Fibroblast of peridontal ligament (primary cell): ENCODE data around the gene NR3C2.

Experiments used
- DNase-seq: peaks from one replicate; pipeline ENCODE4 v3.0.0-alpha.2; 2010; ENCODE audit errors: extremely low read depth

NR3C2 gene

DNA sequence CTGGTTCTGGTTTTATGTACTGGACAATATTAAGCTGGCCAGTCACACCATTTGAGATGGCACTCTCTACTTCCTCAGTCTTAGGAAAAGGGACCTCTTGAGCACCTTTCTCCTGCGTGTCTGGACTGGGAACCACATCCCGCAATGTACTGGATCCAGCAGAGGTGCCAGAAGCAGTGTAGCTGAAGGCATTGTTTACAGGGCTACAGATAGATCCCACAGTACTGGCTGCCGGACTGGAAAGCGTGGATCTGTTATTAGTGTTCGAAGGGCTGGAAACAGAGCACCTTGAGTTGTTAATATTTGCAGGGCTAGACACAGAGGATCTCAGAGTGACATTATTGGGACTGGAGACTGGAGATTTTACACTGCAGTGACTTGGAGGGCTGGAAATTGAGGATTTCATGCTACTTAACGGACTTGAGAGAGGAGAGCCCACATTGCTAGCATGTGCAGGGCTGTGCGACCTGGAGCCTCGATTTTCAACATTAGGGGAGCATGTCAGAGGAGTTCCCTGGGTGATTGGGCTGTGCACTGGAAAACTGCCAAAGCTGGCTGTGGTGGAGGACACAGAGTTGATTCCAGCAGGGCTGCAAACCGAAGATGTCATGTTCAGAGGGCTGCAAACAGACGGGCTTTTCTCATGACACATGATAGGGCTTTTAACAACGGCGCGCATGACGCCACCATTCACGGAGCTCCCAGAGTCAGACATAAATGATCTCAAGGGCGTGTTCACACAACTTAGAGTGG is 6.4 kb downstream of the NR3C2 start:
- no peak for DNase-seq

GRCh38 chr4:148434075-148434773 is 8.0 kb downstream of the NR3C2 start:
- no peak for DNase-seq

DNA sequence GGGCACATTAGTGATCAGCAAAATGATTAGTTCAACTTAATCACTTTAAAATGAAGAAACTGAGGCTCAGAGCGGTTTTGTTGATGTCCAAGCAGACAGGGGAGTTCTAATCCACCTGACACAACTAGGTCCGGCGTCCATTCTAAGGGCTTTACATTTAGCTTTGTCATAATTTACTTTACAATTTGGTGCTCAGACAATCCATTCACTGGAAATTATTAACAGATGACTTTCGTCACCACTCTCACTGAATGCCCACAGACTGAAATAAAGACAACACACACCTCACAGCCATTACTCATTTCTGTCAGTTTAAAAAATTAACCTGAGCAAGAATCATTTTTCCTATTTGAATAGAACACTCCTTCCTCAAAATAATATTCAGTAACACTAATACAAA is 10.8 kb downstream of the NR3C2 start:
- DNase-seq: no peak

GRCh38 chr4:148430854-148431253 is 11.4 kb downstream of the NR3C2 start:
- no peak for DNase-seq

DNA sequence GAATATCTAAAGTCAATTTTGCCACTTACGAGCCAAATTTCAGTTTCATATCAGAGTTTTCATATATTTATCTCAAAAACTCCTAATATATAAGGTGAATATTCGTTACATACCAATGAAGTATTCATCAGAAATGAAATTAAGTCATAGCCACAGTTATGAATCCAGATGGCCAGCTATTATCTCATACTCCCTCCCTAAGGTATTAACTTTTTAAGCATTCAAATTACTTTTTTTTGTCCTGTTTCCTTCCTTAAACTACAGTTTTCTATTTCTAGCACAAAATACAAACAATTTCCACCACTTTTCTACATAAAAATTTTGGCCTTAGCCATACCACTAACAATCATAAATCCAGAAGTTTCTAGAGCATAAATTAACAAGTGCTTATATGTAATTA is 13.0 kb downstream of the NR3C2 start:
- no peak for DNase-seq

DNA sequence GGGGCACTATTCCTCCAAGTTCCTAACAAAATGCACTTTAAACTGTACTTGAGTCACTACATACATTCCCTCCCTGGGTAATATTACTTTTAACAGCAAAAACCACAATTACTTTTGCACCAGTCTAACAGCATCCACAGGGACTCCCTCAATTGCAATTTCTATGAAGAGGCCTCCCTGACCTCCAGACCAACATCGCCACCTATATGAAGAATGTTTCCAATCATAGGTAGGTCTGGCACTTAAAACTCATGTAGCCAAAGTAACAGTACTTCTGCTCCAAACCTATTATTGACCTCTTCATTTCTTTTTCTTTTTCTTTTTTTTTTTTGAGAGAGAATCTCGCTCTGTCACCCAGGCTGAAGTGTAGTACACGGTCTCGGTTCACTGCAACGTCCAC is 15.6 kb downstream of the NR3C2 start:
- DNase-seq: no peak

DNA sequence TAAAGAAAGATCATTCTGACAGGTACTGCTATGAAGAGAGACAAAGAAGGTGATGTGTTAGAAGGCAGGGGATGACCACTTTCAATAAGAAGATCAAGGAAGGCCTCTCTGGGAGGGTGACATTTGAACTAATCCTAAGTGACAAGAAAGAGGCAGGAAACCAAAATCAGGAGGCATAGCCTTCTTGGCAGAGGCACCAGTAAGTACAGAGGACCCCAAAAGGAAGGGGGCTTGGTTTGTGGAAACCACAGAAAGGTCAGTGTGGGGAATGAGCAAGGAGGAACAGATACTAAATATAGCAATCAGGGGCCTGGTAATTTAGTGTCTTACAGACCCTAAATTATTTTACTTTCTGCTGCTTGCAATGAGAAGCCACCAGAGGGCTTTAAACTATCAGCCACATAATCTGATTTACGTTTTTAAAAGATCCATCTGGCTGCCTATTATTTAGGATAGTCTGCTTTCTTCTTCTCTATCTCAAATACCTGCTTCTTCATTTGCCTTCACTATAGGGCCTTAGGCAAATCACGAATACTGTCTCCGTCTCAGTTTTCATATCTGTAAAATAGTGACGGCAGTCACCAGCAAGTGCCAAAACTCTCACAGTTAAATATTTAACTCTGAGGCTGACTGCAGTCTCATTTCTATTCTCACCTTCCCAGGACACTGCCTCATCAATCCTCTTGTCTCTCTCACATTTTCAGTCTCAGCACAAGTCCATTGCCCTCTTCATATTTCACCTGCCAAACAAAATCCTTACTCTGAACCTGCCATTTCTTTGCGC is 16.7 kb downstream of the NR3C2 start:
- no peak for DNase-seq

DNA sequence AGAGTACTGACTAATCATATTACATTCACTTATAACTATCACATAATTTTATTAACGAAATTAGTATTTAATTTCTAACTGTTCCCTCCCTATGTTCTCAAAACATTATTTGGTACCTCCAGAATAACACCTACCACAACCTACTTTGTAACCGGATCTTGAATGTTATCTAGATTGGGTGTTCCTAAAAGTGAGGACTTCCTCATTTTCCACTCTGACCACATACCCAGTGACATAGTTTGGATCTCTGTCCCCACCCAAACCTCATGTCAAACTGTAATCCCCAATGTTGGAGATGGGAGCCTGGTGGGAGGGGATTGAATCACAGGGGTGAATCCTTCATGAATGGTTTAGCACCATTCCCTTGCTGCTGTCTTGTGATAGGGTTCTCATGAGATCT is 21.8 kb downstream of the NR3C2 start:
- no peak for DNase-seq

DNA sequence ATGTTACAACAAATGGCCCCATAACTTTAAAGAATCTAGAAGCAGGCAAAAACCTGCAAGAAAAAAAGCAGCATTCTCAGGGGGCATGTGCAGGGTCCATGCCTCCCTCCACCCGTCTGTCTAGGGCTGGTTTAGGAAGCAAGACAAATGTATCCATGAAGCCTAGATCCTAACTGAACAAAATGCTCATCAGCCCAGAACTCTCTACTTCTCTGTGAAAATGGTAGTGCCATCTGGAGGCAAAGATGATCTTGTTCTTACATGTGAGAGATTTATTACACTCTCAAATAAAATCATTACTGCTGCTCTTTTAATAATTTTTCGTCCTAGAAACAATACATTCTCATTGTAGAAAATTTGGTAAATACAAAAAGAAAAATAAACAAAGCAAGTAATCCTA is 26.7 kb downstream of the NR3C2 start:
- DNase-seq: peak; percentile 7

GRCh38 chr4:148412460-148412994 is 29.7 kb downstream of the NR3C2 start:
- DNase-seq: no peak

- DNase-seq: no peak
These were observed 36.9 kb downstream of the NR3C2 start for GRCh38 chr4:148405161-148405893.

- DNase-seq: no peak
These were observed 43.2 kb downstream of the NR3C2 start for GRCh38 chr4:148398988-148399387.

GRCh38 chr4:148397771-148398170 is 44.4 kb downstream of the NR3C2 start:
- DNase-seq: no peak

GRCh38 chr4:148396986-148397673 is 45.1 kb downstream of the NR3C2 start:
- no peak for DNase-seq

GRCh38 chr4:148395771-148396170 is 46.4 kb downstream of the NR3C2 start:
- no peak for DNase-seq

DNA sequence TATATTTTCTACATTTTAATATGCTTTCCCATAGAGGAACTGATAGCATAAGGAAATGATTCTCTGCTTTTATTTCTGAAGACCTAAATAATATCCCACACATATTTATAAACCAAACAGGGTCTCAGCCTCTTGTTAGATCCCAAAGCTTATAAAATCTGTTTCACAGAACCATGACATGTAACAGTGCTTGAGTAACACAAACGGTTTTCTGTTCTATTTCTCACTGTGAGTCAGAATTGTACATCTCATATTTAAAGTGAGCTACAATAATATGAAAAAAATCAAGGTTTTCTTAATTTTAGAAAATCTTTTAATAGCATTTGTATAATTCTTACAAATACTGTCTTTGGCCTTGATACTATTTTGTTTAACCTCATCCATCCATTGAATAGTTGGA is 51.2 kb downstream of the NR3C2 start:
- DNase-seq: no peak

DNA sequence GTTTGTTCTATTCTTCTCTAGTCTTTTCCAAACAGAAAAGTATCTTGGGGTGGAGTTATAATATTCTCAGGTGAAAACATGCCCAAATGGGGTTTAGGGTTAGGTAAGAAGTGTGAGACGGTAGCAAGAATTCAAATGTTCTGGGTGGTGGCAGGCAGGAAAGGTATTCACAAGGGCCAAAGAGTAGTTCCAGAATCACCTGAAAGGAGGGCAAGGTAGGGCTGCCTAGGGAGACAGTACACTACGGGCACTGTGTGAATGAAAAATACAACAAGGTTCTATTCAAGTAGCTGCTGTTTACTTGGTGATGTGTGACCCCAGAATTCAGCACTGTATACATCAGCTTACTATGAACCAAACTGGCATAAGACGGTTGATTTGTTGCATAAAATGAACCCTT is 51.9 kb downstream of the NR3C2 start:
- DNase-seq: no peak

DNA sequence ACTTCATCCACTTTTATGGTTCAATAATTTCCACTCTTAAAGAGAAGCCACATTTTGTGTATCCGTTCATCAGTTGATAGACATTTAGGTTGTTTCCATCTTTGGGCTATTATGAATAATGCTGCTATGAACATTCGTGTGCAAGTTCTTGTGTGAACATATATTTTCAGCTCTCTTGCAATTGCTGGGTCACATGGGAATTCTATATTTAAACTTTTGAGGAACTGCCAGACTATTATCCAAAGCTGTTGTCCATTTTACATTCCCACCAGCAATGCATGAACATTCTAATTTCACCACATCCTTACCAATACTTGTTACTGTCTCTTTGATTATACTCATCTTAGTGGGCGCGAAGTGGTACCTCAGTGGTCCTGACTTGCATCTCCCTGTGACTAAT is 61.9 kb downstream of the NR3C2 start:
- DNase-seq: no peak

DNA sequence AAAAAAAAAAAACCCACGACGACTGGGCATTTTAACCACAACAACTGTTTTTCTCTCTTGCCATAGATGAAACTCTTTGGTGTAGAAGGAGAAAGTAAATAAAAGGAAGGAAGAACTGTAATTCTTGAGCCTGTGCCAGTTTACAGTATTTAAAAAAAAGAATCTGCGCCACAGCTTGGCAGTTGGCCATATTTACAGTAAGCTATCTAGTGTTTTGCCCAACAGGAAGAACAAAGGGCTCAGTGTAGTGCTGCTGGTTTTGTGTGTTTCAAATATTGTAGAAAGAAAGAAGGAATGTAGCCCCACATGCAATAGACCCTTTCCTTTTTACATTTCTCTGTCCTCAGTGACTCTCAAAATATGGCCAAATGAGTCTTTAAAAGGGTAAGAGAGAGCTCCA is 66.1 kb downstream of the NR3C2 start:
- peak; percentile 26 for DNase-seq

GRCh38 chr4:148375584-148375983 is 66.6 kb downstream of the NR3C2 start:
- DNase-seq: no peak

- DNase-seq: no peak
These were observed 69.1 kb downstream of the NR3C2 start for GRCh38 chr4:148373093-148373492.
